GM18498 (cell line): ENCODE data around the gene BIRC7.
"Not testable (repeated sequence)": the region's sequence is repeated elsewhere in the genome, so short reads cannot be mapped to it uniquely, and the experiment has no call there.

Experiments used
- ATAC-seq: cut with Tn5 transposase; IDR thresholded peaks from one replicate; pipeline ENCODE4 v1.9.1; 2021; ENCODE audit warnings: mild to moderate bottlenecking, moderate library complexity; ENCODE audit not compliant: unreplicated experiment

BIRC7 gene

DNA sequence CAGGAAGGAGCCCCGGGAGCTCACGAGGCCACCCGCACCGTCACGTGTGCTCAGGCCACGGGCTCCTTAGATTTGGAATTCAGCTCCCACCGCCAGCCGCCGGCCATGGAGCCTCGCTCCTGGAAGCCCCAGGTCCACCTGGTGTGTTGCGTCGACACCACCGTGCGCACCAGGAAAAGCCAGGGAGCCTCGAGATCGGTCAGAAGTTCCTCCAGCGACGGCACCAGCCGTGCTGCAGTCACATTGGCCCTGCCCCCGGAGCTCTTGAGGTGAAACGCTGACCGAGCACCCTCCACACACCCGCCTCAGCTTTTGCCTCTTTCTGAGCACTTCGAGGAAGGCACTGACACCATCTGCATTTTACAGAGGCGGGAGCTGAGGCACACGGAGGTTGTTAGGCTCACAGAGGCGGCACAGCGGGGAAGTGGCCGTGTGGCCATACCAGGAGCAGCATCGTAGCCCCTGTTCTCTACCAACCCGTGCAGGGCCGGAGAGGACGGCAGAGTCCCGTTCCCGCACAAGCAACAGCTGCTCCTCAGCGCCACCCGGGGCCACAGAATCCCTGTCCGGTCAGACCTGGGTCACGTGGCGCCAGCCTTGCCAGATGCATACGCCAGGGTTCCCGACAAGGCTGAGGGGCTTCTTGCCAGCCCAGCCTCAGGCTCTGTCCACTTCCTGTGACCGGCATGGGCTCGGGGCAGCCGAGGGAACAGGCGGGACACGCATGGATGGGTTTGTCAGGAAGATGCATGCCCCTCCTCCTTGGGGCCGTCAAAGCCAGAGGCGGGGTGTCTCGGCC is 11.0 kb downstream of the BIRC7 start:
- ATAC-seq = no peak

DNA sequence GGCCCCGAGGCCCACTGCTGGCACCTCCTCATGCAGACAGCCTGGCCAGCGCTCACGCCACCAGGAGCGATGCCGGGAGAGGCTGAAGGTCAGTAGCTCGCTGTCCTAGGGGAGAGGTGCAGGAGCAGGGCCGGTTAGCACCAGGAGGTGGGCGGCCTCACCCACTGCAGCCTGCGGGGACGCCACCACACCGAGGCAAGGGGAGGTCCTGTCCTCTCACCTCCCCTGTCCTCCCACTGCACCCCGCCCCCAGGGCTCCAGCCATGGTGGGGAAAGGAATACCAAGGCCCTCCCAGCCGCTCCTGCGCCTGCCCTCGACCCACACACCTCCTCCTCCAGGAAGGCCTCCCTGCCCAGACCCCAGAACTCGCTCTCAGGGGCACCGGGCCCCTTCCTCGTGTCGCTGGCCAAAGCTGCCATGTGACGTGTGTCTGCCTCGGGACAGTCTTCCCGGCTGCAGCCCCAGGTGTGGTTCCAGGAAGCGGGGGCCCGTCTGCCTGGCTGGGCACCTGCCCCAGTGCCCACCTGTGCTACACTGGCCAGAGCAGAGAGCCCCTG is 12.0 kb downstream of the BIRC7 start:
- ATAC-seq = no peak

DNA sequence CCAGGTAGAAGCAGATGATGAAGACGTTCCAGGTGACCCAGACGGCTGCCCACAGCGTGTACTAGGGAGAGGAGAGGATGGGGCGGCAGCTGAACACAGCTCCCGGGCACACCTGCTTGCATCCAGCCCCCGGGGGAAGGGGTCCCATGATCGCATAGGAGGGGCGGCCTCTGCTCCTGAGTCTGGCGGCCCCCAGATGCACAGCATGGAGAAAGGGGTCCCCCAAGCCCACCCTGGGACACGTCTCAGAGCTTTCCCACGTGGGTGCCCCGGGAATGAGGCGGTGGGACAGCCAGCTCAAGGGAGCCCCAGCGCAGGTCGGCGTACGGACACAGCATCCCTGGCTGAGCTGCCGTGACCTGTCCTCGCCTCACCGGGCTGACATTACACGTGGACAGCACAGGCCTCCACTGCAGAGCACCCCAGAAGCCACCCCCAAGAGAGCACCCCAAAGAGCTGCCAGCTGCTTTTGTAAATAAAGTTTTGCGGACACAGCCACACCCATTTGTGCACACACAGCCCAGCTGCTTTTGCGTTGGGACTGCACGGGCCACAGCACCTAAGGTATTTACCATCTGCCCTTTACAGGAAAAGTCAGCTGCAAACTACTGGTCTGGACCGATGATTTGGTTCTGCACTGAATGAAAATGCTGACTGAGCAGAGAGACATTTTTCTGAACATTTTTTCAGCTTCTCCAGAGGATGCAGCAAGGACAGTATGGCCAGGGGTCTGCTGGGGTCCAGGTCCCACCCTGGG is 13.3 kb downstream of the BIRC7 start:
- ATAC-seq = no peak

DNA sequence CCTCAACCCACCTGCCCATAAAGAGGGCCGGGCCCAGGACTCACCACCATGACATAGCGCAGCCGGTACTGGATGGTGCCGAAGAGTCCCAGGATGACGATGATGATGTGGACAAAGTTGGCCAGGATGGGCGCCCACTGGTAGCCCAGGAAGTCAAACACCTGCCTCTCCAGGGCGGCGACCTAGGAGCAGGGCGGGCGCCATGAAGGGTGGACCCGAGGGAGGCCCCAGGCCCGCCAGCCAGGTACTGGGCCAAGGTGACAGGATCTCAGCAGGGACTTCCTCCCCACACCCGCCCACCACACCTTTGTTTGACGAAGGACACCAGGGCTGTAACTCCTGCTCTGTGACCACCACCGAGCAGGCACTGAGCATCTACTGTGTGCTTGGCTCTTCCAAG is 14.2 kb downstream of the BIRC7 start:
- ATAC-seq = no peak

DNA sequence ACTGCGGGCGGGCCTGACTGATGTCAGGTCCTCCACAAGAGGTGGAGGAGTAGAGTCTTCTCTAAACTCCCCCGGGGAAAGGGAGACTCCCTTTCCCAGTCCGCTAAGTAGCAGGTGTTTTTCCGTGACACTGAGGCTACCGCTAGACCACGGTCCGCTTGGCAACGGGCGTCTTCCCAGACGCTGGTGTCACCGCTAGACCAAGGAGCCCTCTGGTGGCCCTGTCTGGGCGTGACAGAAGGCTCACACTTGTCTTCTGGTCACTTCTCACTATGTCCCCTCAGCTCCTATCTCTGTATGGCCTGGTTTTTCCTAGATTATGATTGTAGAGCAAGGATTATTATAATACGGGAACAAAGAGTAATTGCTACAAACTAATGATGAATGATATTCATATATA is 15.6 kb downstream of the BIRC7 start:
- not testable (repeated sequence) for ATAC-seq

DNA sequence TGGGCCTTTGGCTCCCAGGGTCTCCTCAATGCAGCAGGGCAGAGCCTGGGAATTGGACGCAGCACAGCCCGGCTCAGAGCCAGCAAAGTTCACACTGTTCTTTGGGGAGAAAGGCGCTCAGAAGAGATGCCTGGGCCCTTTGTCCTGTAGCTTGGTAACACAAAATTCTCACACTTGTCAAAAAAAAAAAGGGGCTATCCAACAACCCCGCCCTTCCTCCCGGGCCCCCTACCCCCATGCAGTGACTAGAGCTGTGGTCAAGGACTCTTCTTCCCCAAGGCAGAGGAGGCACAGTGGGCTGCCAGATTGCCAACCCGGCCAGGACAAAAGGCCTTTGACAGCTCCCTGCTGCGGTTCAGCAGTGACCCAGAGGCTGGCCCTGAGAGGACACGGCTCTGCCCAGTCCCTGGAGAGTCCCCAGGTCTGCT is 16.6 kb downstream of the BIRC7 start:
- ATAC-seq = no peak

DNA sequence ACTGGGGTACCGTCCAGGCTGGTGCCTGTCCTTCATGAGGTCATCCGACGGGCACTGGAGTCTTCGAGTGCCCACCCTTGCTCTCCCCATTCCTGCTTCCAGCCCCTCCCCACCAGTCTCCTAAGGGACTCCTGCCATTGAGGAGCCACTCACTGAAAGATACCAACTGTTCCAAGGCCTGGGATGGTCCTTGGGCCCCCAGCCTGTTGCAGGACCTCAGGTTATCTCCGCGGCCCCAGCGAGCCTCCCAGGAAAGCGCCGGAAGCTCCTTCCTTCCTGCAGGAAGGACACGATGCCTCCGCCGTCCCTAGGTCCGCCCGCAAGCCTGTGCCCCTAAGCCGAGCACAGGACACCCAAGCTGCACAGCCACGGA is 17.3 kb downstream of the BIRC7 start:
- ATAC-seq = no peak

DNA sequence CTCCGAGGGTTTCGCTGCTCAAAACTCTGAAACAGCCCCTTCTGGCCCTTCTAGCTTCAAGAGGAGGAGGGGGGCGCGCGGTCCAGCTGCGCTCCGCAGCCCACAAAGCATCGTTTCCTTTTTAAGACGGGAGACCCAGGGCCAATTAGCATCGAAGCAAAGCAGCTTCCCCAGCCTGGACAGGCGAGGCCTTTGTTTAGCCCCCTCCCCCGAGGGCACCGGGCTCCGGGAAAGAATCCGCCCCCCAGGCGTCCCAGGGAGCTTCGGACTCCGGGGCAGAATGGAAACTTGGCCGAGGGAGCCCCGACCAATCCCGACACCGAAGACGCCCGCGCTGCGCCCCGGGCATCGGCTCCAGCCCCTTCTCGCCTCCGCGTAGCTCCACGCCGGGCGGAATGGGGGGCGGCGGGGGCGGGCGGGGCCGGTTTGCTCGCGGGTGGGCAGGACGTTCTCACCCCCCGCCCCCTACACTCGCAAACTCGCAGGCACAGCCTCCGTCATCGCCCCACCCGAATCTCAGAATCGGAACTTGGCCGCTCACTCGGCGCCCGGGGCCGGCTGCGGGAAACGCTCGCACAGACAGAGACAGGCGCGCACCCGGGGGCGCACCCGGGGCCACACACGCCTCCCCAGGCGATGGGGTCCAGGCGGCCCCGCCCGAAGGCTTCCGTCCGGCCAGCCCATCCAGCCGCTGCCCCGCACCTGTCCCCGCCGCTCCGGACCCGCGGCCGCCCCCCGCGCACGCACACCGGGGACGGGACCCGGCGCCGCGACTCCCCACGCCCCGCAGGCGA is 17.9 kb downstream of the BIRC7 start:
- ATAC-seq = no peak

DNA sequence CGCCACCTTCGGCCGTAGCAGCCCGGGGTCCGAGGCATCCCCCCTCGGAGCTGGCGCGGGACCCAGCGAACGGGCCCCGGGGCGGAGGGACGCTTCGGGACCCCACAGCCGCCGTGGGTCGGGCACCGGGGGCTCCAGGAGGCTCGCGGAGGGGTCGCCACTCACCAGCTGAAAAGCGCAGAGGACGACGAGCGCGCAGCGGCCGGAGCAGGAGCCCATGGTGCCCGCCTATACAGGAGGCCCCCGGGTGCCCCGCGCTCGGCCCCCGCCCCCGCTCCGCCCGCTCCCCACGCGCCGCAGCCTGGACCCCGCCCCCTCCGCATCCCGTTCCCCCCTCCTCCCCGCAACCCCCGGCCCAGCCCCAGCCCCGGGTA is 18.5 kb downstream of the BIRC7 start, which contains the start of gene NKAIN4:
Gene NKAIN4 (minus strand): TSS at position 232 of the 374 bp plus-strand sequence. CDS start 13 bp downstream, at position 219.
- ATAC-seq = no peak

DNA sequence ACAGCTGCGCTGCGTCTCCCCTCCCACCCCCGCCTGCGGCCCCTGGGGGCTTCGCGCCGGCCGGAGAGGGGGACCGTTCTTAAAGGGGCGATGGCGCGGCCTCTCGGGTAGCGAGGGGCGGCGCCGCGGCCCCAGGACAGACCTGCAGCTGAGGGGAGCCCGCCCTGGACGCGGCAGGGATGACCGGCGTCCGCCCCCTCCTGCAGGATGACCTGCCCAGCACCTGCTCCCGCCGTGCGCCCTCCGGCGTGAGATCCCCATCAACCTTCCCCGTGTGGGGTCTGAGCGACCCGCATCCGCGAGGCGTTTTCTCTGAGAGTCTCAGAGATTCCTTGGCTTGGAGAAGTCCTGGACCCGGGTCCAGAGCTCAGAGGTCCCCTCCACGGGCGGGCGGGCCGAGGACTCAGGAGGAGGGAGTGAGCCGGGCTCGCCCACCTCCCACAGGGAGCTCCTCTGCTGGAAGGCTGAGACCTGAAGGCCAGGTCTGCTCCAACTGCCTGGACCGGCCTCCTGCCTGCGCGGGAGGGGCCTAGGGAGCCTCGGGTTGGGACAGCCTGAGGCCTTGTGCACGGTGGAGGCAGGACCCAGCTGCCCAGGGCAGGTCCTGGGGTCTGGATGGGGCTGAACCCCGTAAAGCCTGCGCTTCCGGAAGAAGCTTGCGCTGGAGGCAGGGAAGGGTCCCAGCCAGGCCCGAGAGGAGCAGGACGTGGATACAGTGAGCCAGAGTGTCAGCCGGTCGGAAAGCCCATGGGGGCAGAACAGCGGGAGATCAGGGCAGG is 19.1 kb downstream of the BIRC7 start:
- ATAC-seq = no peak

DNA sequence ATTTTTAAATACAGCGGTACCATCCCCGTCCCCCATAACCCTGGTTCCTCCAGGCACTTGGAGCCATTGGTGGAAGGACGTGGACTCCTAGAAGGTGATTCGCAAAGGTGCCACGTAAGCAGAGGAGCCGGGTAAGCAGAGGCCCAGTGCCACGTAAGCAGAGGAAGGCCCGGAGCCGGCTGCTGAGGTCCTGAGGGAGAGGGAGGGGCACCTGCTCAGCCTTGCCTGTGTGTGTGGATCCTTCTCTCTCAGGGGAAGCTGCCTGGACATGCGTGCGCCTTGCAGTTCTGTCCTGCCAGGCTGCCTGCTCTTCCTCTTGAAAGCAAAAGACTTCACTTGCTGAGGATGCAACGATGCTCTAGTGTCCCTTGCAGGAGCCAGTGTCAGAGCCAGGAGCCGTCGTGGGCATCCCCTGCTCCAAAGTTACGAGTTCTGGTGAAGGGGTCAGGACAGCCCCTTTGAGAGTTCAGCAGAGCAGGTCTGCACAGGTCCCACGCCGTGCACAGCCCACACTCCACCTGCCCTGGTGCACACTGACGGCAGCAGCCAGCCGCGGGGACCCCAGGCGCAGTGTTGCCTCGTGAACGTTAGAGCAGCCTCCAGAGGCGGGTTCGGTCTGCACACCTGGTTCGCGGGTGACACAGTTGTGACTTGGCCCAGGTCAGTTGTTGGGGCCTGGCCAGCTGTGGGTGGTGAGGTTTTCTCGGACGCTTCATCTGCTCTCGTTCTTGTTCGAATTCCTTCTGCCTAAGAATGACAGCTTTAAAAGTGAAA is 20.4 kb downstream of the BIRC7 start:
- ATAC-seq = no peak

DNA sequence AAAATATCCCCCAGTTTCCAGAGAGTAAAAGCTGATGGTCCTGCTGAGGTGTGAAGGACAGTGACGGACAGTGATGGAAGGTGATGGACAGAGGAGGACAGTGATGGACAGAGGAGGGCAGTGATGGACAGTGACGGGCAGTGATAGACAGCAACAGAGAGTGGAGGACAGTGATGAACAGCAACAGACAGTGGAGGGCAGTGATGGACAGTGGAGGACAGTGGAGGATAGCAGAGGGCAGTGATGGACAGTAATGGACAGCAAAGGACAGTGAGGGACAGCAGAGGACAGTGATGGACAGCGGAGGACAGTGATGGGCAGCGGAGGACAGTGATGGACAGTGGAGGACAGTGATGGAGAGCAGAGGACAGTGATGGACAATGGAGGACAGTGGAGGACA is 21.2 kb downstream of the BIRC7 start:
- no peak for ATAC-seq

DNA sequence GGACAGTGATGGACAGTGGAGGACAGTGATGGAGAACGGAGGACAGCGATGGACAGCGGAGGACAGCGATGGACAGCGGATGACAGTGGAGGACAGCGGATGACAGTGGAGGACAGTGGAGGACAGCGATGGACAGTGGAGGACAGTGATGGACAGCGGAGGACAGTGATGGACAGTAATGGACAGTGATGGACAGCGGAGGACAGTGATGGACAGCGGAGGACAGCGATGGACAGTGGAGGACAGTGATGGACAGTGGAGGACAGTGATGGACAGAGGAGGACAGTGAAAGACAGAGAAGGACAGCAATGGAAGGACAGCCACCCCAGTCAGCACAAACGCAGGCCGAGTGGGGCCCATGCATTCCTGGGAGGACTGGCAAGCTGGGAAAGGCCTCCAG is 21.9 kb downstream of the BIRC7 start:
- no peak for ATAC-seq

DNA sequence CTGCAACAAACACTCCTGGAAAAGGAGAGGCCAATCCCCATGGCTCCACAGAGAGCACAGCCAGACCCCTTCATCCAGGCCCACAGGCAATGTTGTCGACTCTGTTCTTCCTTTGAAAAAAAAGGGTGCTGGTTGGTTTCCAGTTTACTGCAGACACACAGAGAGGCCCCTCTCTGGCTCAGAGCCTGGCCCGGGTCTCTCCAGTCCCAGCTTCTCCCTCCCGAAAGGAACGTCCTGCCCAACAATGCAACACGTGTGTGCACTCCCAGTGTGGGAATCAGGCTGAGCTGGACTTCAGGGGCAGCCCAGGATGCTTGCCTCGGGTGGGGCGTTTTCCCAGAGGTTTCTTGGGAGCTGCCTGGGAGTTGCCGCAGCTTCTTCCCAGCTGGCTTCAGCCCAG is 23.1 kb downstream of the BIRC7 start:
- ATAC-seq = no peak

DNA sequence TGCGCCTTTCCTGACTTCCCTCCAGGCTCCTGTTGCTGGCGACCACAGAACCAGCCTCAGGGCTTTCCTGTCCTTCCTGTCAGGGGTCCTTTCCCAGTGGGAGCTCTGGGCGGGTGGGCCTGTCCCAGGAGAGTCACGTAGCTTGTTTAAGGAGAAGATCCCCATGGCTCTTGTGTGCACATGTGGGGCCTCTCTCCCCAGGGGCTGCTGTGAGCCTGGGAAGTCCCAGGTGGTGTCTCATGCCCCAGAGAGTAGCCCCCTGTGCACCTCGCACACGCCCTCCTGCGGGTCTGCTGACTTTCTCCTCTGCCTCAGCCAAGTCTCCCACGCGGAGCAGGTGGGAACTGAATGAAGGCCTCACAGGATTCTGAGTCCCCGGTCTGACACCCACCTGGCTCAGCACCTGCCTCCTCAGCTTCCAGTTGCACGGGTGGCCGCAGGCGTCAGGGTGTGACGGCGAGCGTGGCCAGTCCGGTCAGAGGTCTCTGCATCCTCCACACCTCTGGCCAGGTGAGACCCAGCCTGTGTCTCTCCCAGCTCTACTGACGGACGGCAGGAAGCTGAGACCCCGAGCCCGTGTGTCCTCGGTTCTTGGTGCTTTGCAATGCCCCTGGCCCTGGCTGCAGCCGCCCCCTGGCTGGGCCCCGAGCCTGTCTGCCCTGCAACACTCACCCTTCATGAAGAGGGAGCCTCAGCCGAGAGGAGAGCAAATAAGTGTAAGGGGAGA is 24.2 kb downstream of the BIRC7 start:
- no peak for ATAC-seq

DNA sequence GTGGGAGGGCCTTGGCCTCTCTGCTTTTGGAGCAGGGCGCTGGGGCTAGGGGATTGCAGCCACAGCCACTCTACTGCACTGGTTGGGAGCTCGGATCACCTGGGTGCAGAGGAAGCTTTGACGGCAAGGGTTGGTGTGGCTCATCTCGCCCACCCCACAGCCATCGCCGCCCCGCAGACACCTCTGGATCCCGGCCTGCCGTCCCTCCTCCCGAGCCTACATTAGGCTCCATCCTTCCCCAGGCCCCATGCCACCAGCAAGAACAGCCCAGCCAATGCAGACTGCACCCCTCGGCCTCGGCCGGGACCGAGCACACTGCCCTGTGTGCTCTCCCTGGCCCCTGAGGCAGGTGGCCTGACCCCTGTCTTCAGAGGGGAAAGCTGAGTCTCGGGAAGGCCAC is 24.8 kb downstream of the BIRC7 start:
- ATAC-seq = no peak

DNA sequence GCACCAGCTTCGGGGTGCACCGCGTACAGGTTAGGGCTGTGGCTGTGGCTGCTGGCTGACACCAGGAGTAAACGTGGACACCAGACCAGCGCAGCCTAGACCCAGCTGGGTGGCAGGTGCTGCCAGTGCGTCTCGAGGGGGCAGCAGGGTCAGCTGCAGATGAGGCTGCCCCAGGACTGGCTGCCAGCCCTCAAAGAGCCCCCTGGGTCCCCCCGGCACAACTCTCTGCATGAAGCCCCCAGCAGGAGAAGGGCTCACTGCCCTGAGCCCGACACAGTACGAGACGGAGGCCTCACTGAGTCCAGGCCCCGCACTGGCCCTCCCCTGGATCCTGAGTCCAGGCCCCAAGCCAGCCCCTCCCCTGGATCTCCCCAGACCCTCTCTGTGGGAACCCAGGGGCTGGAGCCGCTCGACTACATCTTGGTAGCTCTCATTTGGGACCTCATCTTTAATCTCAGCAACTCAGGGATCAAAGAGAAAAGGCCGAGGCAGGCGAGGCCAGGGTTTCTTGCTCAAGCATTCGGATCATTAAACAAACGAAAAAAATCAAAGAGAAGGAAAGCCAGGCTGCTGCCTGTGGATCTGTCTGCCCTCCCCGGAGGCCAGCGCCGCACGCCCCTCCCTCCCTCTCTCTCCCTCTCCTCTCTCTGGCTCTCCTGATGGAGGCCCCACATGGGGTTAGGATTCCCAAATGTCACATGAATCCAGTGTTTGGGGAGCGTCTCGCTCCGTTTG is 25.5 kb downstream of the BIRC7 start:
- ATAC-seq = no peak

DNA sequence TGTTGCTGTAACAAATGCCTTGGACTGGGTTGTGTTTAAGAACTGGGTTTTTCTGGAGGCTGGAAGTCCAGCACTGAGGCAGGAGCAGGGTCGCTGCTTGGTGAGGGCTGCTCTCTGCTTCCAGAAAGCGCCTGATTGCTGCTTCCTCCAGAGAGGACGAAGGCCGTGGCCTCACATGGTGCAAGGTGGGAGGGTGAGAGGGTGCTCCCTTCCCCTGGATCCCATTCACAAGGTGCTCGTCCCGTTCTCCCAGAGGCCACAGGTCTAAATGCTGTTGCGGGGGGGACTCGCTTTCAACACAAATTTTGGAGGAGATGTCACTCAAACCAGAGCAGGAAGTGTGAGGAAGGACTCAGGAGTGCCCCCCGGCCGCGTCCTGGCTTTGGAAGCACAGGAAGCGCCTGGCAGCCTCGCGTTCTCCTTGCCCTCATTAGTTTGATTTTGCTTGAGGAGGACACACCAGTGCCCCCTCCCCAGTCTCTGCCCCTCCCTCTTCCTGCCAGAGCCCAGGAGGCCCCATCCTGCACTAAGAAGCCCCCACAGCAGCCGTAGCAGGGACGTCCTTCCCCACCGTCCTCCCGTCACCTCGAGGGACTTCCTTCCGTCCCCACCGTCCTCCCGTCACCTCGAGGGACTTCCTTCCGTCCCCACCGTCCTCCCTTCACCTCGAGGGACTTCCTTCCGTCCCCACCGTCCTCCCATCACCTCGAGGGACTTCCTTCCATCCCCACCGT is 26.3 kb downstream of the BIRC7 start:
- ATAC-seq = no peak
